HG03108 (cell line): ENCODE data around the gene ARHGAP26.

Source experiments
- ATAC-seq: cut with Tn5 transposase; IDR thresholded peaks from one replicate; pipeline ENCODE4 v1.9.1; 2021; ENCODE audit warnings: moderate library complexity; ENCODE audit not compliant: unreplicated experiment

The ARHGAP26 gene

DNA sequence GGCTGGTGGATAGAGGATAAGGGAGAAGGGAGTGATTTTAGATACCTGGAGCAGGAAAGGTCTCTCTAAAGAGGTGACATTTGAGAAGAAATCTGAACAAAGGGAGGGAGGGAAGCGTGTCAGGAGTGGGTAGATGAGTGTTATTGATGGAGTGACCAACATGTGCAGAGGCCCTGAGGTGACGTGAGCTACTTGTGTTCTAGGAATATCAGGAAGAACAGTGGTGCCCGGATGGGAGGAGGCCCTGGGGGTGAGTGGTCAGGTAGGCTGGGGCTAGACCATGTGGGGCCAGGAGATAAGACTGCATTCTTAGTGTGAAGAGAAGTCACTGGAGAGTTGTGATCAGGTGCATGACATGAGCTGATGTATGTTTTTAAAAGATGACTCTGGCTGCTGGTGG, 256.2 kb downstream of the ARHGAP26 start:
- ATAC-seq: no peak

DNA sequence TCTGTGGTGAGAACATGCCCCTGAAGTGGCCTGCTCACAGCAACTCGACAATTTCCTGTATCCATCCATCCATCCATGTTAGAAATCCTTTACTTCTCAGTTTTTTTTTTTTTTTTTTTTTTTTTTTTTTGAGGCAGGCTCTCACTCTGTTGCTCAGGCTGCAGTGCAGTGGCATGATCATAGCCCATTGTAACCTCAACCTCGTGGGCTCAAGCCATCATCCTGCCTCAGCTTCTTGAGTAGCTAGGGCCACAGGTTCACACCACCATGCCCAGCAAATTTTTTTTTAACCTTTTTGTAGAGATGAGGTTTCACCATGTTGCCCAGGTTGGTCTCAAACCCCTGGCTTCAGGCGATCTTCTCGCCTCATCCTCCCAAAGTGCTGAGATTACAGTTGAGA, 259.1 kb downstream of the ARHGAP26 start:
- ATAC-seq: no peak

DNA sequence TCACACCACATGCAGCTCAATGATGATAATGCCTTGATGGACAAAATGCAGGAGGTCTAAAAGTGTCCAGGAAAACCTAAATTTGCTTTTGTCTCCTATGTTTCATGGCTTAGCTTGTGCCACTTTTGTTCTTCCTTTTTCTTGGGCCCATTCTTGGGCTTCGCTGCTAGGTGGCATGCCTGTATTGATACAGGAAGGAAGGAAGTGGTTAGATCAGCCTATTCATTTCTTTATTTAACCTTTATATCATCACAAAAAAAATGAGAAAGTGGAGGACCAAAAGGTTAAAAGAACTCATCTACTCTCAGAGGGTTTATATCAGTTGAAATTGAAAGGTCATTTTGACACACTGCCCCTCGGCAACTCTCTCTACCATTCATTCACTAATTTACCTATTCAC, 260.2 kb downstream of the ARHGAP26 start:
- ATAC-seq: no peak

DNA sequence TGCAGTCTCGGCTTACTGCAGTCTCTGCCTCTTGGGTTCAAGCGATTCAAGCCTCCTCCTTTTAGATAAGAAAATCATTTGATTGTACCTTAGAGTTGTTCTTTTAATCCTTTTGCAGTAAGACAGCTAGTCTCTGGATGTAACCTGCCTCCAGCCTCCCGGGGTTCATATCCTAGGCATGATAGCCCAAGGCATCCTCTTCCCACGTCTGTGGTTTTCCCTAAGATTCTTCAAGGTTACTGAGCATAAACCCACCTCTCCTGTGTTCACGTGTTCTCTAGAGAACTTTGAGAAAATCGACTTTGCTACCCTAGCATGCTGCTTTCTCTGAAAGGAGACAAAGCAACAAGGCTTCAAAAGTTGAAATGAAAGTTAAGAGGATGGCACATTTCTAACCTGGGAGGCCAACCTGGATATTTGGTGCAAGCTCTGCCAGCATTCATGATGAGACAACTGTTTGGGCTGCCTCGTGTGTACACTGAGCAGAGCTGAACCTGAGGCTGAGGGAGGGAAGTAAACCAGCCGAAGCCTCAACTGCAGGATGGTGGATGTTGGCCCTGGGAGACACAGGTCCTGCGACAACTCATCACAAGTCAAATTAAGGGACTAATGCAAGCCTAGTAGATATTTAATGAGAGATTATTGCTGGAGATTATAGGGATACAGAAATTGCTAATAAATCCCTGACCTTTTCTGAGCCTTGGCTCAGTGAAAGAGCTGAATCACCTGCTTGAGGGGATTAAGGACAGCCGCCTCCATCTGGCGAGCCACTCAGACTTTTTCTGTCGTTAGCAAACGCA, 261.8 kb downstream of the ARHGAP26 start:
- ATAC-seq: no peak

DNA sequence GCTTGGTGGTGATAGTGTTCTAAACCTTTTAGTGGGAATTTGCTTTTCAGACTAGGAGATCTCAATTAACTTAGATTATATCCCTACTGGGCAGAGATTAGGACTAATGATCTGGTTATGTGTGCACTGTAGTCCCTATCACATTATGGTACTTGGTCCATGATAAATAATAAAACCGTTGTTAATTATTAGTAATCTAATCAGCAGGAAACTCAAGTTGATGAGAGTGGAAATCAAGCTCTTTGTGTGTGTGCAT, 262.3 kb downstream of the ARHGAP26 start:
- no peak for ATAC-seq

- no peak for ATAC-seq
Measured at GRCh38 chr5:143033535-143034250, 263.5 kb downstream of the ARHGAP26 start.

GRCh38 chr5:143036146-143036927, 266.2 kb downstream of the ARHGAP26 start:
- no peak for ATAC-seq

DNA sequence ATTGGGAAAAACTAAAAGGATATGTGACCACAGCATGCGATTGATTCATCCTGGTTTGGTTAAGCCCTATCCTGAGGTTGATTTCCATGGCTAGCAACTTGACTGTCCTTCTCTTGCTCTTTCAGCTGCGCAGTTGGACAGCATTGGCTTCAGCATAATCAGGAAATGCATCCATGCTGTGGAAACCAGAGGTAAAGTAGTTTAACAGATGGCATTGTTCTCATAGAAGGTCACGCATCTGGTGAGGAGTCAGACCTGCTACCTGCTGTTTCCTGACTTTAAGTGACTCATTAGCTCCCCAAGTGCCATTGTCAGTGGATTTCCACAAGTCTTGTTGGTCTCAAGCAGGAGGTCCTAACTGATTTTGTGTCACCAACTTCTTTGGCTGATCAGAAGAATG, 266.9 kb downstream of the ARHGAP26 start:
- no peak for ATAC-seq

DNA sequence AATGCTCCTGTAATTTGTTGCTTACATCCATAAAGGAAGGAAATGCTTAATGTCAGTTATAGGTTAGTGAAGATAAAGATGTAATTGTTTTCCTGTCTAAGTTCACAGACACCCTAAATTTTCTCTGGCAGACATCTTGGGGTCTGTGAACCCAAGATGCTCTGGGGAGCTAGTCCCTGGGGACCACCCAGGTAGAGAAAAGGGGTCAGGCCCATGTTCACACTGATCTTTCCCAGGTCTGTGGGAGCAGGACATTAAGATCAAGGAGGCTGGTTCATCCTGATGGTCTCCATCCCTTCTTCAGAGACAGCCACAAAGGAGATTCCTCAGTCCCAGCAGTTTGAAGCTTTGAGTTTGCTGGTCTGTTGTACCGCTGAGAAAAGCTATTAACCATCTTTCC, 267.5 kb downstream of the ARHGAP26 start:
- no peak for ATAC-seq

- ATAC-seq: no peak
Measured at GRCh38 chr5:143040622-143041021, 270.4 kb downstream of the ARHGAP26 start.

DNA sequence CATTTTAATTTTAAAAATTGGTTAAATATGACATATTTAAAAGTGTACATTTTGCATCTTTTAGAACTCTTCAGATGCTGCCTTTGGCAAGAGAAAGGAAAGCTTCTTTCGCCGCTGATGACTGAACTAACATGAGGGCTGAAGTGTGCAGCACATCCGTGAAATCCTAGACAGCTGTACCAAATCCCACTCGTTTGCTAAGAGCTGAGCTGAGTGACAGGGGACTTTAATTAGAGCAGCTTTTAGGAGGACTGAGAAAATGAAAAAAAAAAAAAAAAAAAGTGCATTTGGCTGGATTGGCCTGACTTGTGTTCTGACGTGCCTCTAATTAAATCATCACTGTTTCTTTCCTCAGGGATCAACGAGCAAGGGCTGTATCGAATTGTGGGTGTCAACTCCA, 271.3 kb downstream of the ARHGAP26 start:
- ATAC-seq: no peak

GRCh38 chr5:143041972-143042770, 272.0 kb downstream of the ARHGAP26 start:
- ATAC-seq: no peak

GRCh38 chr5:143044265-143044664, 274.1 kb downstream of the ARHGAP26 start:
- no peak for ATAC-seq

DNA sequence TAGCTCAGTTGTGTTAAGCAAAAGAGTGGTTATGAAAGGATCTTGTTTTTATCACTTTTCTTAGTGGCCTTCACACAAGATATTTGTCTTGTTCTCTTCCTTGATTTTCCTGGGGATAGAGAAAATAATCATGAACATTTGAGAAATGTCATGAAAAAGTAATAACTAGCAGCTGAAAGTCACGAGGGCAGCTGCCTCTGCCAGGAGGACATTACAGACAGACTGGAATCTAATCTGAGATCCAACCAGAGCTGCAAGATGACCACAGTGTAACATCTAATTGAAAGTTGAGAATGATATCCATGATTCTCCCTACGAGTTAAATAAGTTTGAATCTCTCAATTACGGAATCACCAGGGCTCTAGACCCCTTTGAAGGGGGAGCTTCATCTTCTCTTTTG, 274.9 kb downstream of the ARHGAP26 start:
- ATAC-seq: no peak

DNA sequence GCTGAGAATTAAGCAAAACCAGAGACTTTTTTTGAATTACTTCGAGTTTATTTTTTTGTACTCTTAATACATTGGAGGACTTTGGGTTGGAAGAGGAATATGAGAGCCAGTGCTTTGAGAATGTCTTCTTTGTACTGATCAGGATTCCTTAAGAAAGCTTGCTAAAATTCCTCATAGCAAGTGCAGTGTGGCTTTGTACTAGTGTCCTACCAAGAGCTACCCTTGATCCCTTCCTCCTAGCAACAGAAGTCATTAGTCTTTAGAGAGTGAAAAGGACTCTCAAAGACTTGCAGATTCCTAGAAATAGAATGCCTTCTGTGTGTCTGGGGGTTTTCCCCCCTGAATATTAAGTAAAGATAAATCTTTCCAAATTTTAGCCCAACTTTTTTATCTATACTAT, 276.1 kb downstream of the ARHGAP26 start:
- no peak for ATAC-seq

DNA sequence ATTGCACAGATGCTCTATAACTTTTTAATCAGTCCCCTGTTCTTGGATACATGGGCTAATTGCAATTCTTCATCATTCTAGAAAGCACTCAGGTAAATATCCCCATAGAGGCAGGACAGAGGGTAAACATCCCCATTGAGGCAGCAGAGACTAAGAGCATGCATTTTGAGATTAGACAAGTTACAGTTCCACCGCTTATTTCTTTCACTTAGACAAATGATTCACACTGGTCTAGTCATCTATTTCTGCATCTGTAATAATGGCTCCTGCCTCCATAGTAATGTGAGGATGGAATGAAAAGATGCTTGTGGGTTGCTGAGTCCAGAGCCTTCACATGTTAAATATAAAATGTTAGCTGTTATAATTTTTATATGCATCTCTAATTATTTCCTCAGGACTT, 276.9 kb downstream of the ARHGAP26 start:
- no peak for ATAC-seq

DNA sequence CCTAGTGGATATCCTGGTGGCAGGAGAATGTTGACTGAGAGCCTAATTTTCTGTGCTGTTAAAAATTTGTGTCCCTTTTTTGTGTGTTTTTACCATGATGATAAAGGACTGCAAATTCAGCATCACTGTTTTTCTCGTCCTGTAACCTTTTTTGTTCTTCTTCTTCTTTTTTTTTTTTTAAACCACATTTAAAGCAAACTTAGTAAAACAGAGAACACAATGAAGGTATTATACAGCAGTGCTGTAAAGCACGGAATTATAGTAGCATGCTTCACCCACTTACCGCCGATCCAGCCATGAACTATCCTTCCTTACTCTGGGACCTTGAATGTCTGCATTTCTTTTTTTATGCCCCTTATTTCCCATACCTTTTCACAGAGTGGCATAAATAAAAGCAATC, 280.0 kb downstream of the ARHGAP26 start:
- ATAC-seq: no peak

DNA sequence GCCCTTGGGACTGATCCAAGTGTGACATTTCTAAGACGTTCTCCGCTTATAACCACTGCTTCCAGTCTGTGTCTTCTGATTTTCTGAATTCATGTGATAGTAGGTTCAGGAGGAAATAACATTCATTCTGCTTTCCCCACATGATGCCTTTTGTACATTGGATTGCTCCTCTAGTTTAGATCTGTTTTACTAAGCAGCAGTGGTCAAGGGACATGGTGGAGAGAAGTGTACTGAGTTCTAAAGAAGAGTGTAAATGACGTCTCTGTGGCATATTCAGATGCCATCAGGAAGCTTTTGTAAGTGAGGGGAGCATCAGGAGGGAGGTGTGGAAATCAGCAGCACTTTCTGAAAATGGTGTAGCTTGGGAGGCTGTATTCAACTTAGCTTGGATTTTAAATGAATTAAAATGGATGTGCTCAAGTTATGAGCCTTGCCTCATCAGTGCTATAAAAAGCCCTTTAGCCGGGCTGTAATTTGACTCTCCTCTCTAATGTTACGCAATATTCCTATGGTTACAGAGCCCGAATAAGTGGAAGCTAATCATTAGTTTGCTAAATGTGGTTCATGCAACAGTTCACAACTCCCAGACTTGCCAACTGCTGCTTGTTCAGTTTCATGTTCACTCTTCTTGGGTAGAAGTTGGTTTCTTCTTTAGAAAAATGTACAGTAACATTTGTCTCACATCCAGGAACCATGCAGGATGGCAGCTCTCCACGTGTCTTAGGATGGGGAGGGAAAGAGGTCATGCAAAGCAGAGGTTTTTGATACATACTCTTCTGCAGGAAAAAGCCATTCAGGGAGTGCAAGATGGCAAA, 281.3 kb downstream of the ARHGAP26 start:
- ATAC-seq: no peak

- no peak for ATAC-seq
Measured at GRCh38 chr5:143052967-143053682, 282.9 kb downstream of the ARHGAP26 start.

DNA sequence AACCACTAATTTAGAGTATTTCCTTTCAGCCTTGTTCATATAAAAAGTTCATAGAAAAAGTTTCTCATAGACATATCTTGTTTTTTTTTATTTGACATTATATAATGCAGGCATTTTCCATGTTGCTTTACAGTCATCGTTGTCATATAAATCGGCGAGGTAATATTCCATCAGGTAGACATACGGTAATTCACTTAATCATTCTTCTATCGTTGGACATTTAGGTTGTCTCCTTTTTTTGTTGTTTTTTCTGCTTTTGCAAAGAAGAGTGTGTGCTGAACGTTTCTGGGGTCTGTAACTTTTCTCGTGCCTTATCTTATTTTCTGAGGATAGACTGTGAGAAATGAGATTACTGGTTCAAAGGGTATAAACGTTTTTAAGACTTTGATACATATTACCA, 283.6 kb downstream of the ARHGAP26 start:
- ATAC-seq: no peak
